Measurements from ENCODE around the gene MRPS27.

GRCh38 chr5:72302171-72302570, 17.9 kb downstream of the MRPS27 start:
- TF ChIP-seq CTCF (IDR thresholded peaks at IDR 0.05; ENCODE audit: insufficient read depth, low read length) (no peak), POLR2AphosphoS5 (IDR thresholded peaks at IDR 0.05; ENCODE audit: low read depth) (no peak), REST (IDR thresholded peaks at IDR 0.05; ENCODE audit: insufficient replicate concordance, low read depth) (no peak), GABPA (IDR thresholded peaks at IDR 0.05; ENCODE audit: low read depth) (no peak), SPI1 (IDR thresholded peaks at IDR 0.05; ENCODE audit: borderline replicate concordance, low read depth) (no peak)
